ENCODE results near the gene WIPF3. TPM values are rescaled to one million over a fixed set of nuclear protein-coding genes. Genes with fewer than 3 reads are reported as not detected.

WIPF3 gene
- total and polyA plus RNA-seq, 10 of the 15 experiments (the other 5 are each of a cell fraction or from before 2014, with no cell fraction given), result 0.03 to 0.05 TPM; not detected in 8

DNA sequence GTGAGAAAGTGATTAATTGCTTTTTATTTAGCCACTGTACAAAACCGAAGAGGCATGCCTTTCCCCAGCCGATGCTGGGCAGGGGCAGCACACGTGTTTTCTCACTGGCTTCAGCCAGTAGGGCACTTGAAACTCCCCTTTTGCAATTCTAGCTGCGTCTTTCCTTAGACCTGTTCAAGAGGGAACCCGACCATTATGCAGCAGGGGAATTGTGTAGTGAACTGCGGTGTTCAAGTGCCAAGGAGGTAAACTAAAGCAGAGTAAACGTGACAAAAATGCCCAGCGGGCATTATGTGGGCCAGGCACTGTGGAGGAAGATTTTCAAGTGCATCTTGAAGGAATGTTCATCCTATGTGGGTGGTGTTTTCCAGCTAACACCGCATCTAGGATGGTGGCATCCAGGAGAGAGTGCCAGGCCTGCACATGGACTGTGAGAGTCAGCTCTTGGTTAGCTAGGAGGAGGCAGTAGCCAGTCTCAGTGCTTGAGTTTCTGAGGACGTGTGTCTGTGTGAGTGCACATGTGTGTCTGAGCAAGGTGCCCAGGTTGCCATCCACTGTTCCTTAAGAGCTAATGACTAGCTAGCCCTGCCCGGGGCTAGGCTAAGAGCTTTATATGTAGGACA is 3.3 kb downstream of the WIPF3 start:
- TF ChIP-seq ETV6 (conservative IDR thresholded peaks at IDR 0.05 in 1 of 2, IDR thresholded peaks at IDR 0.05 in 1 of 2; ENCODE audit: borderline replicate concordance in 1 of 2, low read depth in 1 of 2), result no peak

DNA sequence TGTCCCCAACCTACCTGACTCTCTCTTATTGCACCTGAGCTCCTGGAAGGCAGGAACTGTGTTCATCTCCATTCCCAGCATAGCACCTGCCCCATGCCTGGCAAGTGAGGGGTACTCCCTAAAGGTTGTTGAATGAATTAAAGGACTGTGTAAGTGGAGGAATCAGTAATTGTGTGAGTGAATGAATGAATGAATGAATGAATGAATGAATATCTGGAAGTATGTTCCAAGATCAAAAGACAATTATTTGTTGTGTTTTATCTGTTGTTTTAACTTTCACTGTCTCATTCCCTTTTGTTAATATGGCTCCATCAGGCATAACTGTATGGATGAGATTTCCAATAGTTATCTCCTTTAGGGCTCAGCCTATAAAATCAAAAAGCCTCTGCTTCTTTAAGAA is 4.0 kb downstream of the WIPF3 start:
- CTCF ChIA-PET, result no interaction called here
- Histone ChIP-seq H4K20me1 (ENCODE audit: control insufficient read depth, insufficient read depth) (no peaks in the 10 kb centered on the region), H3K4me2 (ENCODE audit: control insufficient read depth, insufficient read depth) (no peak overlapping the region), H3K4me1 (ENCODE audit: control insufficient read depth, insufficient read depth, low read length) (no peaks in the 10 kb centered on the region), H3K79me2 (ENCODE audit: control insufficient read depth, insufficient read depth, low read length) (no peaks in the 10 kb centered on the region), H3K4me3 (no peak overlapping the region), H3K27ac (ENCODE audit: control insufficient read depth, insufficient read depth) (no peak overlapping the region), H3K27me3 (replicated peaks in 1 of 2; ENCODE audit: control insufficient read depth in 2 of 2, insufficient read depth in 2 of 2, low read length in 1 of 2) (peaks cover 8 to 20% of the 10 kb centered on the region in 2 experiments), H3K36me3 (ENCODE audit: control insufficient read depth in 2 of 2, insufficient read depth in 2 of 2, low read length in 1 of 2) (no peaks in the 10 kb centered on the region), H3K9ac (ENCODE audit: control insufficient read depth, insufficient read depth, low read length) (no peak overlapping the region), H3K9me3 (replicated peaks; ENCODE audit: control insufficient read depth, insufficient read depth, low read length) (no peaks in the 10 kb centered on the region), H2AFZ (ENCODE audit: control insufficient read depth, low read depth, low read length) (no peak overlapping the region)
- no peak for DNase-seq (ENCODE audit: low read depth, low spot score)
- FAIRE-seq, result no peak
- POLR2A ChIA-PET, result no interaction called here
- RAD21 ChIA-PET (ENCODE audit: unreplicated experiment), result interaction anchor here (0.5 to 0.7 kb wide), 2 partner anchors 14 to 31 kb away, joined by 3 to 4 read pairs; no protein-coding TSS in a partner anchor
- SMC1A ChIA-PET (ENCODE audit: uncharacterized antibody, unreplicated experiment), result no interaction called here
- TF ChIP-seq ZNF24 (IDR thresholded peaks at IDR 0.05), result peak; percentile 51
- no peak for TF ChIP-seq WRNIP1 (IDR thresholded peaks at IDR 0.05; ENCODE audit: borderline replicate concordance, low read depth, low read length)
- no peak for TF ChIP-seq IKZF1 (conservative IDR thresholded peaks at IDR 0.05)
- intact Hi-C loops (cut with micrococcal nuclease; ENCODE audit: unreplicated experiment), result no loop called here
- no peak for ATAC-seq
- in situ Hi-C loops (cut with MboI), result no loop called here
- no TSS peak for BruUV-seq (replicated peaks)

More for the DNA sequence above, 3.3 kb downstream of the WIPF3 start:
- WGBS (ENCODE audit: insufficient coverage, insufficient replicate concordance, low lambda C conversion rate, missing lambda C conversion rate), result 24% methylated on average over 11 of the region's 11 CpGs
- Histone ChIP-seq H3K79me2 (ENCODE audit: control insufficient read depth, insufficient read depth, low read length) (no peaks in the 10 kb centered on the region), H4K20me1 (ENCODE audit: control insufficient read depth, insufficient read depth) (no peaks in the 10 kb centered on the region), H3K9me3 (replicated peaks; ENCODE audit: control insufficient read depth, insufficient read depth, low read length) (no peaks in the 10 kb centered on the region), H3K36me3 (ENCODE audit: control insufficient read depth in 2 of 2, insufficient read depth in 2 of 2, low read length in 1 of 2) (no peaks in the 10 kb centered on the region), H3K4me3 (no peak overlapping the region), H2AFZ (ENCODE audit: control insufficient read depth, low read depth, low read length) (no peak overlapping the region), H3K27me3 (replicated peaks in 1 of 2; ENCODE audit: control insufficient read depth in 2 of 2, insufficient read depth in 2 of 2, low read length in 1 of 2) (peaks cover 8 to 23% of the 10 kb centered on the region in 2 experiments), H3K9ac (ENCODE audit: control insufficient read depth, insufficient read depth, low read length) (no peak overlapping the region), H3K27ac (ENCODE audit: control insufficient read depth, insufficient read depth) (no peak overlapping the region), H3K4me2 (ENCODE audit: control insufficient read depth, insufficient read depth) (no peak overlapping the region), H3K4me1 (ENCODE audit: control insufficient read depth, insufficient read depth, low read length) (no peaks in the 10 kb centered on the region)
- DNase-seq (ENCODE audit: low read depth, low spot score) (no peak), FAIRE-seq (no peak), ATAC-seq (no peak)
- ChIA-PET SMC1A (ENCODE audit: uncharacterized antibody, unreplicated experiment) (no interaction called here), CTCF (no interaction called here), RAD21 (ENCODE audit: unreplicated experiment) (interaction anchor here (0.5 to 0.7 kb wide), 2 partner anchors 14 to 30 kb away, joined by 3 to 4 read pairs; no protein-coding TSS in a partner anchor), POLR2A (no interaction called here)
- in situ Hi-C loops (cut with MboI) (no loop called here), intact Hi-C loops (cut with micrococcal nuclease; ENCODE audit: unreplicated experiment) (no loop called here)
- BruUV-seq (replicated peaks), result no TSS peak

Data from GM12878 (cell line).